ENCODE results near the gene FBXL5.
"Not testable (repeated sequence)": the region's sequence is repeated elsewhere in the genome, so short reads cannot be mapped to it uniquely, and the experiment has no call there.

Gene FBXL5

GRCh38 chr4:15649914-15650545 lies 5.1 kb downstream of the FBXL5 start:
- peak; percentile 79 for DNase-seq (ENCODE audit: low spot score)

GRCh38 chr4:15648600-15648999 lies 6.6 kb downstream of the FBXL5 start:
- DNase-seq (ENCODE audit: low spot score): no peak

- DNase-seq (ENCODE audit: low spot score): no peak
Measured at GRCh38 chr4:15638418-15638817, 16.7 kb downstream of the FBXL5 start.

- no peak for DNase-seq (ENCODE audit: low spot score)
Measured at GRCh38 chr4:15636818-15637217, 18.3 kb downstream of the FBXL5 start.

GRCh38 chr4:15617407-15617806 lies 37.8 kb downstream of the FBXL5 start:
- not testable (repeated sequence) for DNase-seq (ENCODE audit: low spot score)

GRCh38 chr4:15614891-15615290 lies 40.3 kb downstream of the FBXL5 start:
- not testable (repeated sequence) for DNase-seq (ENCODE audit: low spot score)

- DNase-seq (ENCODE audit: low spot score): no peak
Measured at GRCh38 chr4:15612136-15612535, 43.0 kb downstream of the FBXL5 start.

- no peak for DNase-seq (ENCODE audit: low spot score)
Measured at GRCh38 chr4:15610855-15611254, 44.3 kb downstream of the FBXL5 start.

- no peak for DNase-seq (ENCODE audit: low spot score)
Measured at GRCh38 chr4:15605537-15605936, 49.6 kb downstream of the FBXL5 start.

- DNase-seq (ENCODE audit: low spot score): no peak
Measured at GRCh38 chr4:15601862-15602261, 53.3 kb downstream of the FBXL5 start.

GRCh38 chr4:15600176-15600575 lies 55.0 kb downstream of the FBXL5 start:
- DNase-seq (ENCODE audit: low spot score): no peak

GRCh38 chr4:15598644-15599043 lies 56.5 kb downstream of the FBXL5 start:
- DNase-seq (ENCODE audit: low spot score): no peak

- DNase-seq (ENCODE audit: low spot score): no peak
Measured at GRCh38 chr4:15592799-15593198, 62.4 kb downstream of the FBXL5 start.

- no peak for DNase-seq (ENCODE audit: low spot score)
Measured at GRCh38 chr4:15587649-15588048, 67.5 kb downstream of the FBXL5 start.

- DNase-seq (ENCODE audit: low spot score): no peak
Measured at GRCh38 chr4:15586066-15586465, 69.1 kb downstream of the FBXL5 start.

- no peak for DNase-seq (ENCODE audit: low spot score)
Measured at GRCh38 chr4:15585331-15585730, 69.8 kb downstream of the FBXL5 start.

GRCh38 chr4:15584785-15585184 lies 70.4 kb downstream of the FBXL5 start:
- no peak for DNase-seq (ENCODE audit: low spot score)

- DNase-seq (ENCODE audit: low spot score): no peak
Measured at GRCh38 chr4:15577508-15577907, 77.6 kb downstream of the FBXL5 start.

- no peak for DNase-seq (ENCODE audit: low spot score)
Measured at GRCh38 chr4:15575966-15576365, 79.2 kb downstream of the FBXL5 start.

GRCh38 chr4:15569746-15570145 lies 85.4 kb downstream of the FBXL5 start:
- no peak for DNase-seq (ENCODE audit: low spot score)

- DNase-seq (ENCODE audit: low spot score): no peak
Measured at GRCh38 chr4:15568821-15569220, 86.3 kb downstream of the FBXL5 start.

GRCh38 chr4:15563871-15564270 lies 91.3 kb downstream of the FBXL5 start:
- DNase-seq (ENCODE audit: low spot score): no peak

GRCh38 chr4:15562623-15563022 lies 92.5 kb downstream of the FBXL5 start:
- DNase-seq (ENCODE audit: low spot score): no peak

GRCh38 chr4:15562114-15562513 lies 93.0 kb downstream of the FBXL5 start:
- no peak for DNase-seq (ENCODE audit: low spot score)

GRCh38 chr4:15558561-15558960 lies 96.6 kb downstream of the FBXL5 start:
- DNase-seq (ENCODE audit: low spot score): no peak

Measured in RKO (cell line).